Mesothelial cell of epicardium (in vitro differentiated cells): ENCODE data around the gene TUBGCP2. TPM values are rescaled to one million over a fixed set of nuclear protein-coding genes. Genes with fewer than 3 reads are reported as not detected.

Experiments
- DNase-seq, 2 experiments: peaks; one replicate each; pipeline ENCODE4 v3.0.0; 2021; ENCODE audit warnings: low spot score in 2 of 2; ENCODE audit not compliant: unreplicated experiment in 2 of 2
- H3K27ac Mint-ChIP-seq: 2 replicates; pipeline ENCODE4 v1.8.0; 2021; ENCODE audit warnings: mixed read lengths
- H3K27me3 Mint-ChIP-seq: 2 replicates; pipeline ENCODE4 v1.8.0; 2021; ENCODE audit warnings: low read depth, mixed read lengths
- H3K36me3 Mint-ChIP-seq: 2 replicates; pipeline ENCODE4 v1.8.0; 2021; ENCODE audit warnings: mixed read lengths
- H3K4me1 Mint-ChIP-seq: 2 replicates; pipeline ENCODE4 v1.8.0; 2021; ENCODE audit warnings: mixed read lengths
- H3K4me3 Mint-ChIP-seq: 2 replicates; pipeline ENCODE4 v1.8.0; 2021; ENCODE audit warnings: mild to moderate bottlenecking, moderate library complexity, mixed read lengths
- H3K9me3 Mint-ChIP-seq: 2 replicates; pipeline ENCODE4 v1.8.0; 2021; ENCODE audit warnings: mixed read lengths
- total RNA-seq: library from RNA; stranded (reverse); gene quantifications from 3 replicates; pipeline ENCODE4 v1.2.1, GENCODE V29; 2021
- TF ChIP-seq, protein P1 (sequence below): fragments of 200-600 bp; sonication (generic); IDR thresholded peaks from one replicate; pipeline ENCODE4 v1.5.0; 2021; ENCODE audit warnings: antibody characterized with exemption; ENCODE audit not compliant: unreplicated experiment

TUBGCP2 gene
- total RNA-seq, 1 donor from 2014 or later: 69.6 TPM

DNA sequence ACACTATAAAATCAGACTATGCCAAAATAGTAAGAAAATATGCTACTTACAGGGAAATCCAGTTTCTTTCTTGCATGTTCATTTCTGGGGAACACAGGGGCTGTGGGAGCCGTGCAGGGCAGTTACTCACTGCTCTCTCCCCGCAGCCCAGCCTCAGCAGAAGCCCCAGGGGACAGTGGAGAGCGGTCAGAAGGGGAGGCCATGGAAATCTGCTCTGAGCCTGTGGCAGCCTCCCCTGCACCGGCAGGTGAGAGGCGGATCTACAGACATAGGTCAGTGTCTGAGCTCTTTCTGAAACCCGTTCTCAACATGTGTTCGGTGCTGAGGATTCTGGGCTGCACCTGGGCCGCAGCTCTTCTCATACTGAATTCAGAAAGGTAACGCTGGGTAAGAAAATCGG, 2.9 kb upstream of the TUBGCP2 start:
- H3K4me1 Mint-ChIP-seq: peaks cover 11% of the 10 kb centered on the region
- H3K27ac Mint-ChIP-seq: no peak overlapping the region
- H3K9me3 Mint-ChIP-seq: no peaks in the 10 kb centered on the region
- H3K36me3 Mint-ChIP-seq: peaks cover 5% of the 10 kb centered on the region
- no peaks in the 10 kb centered on the region for H3K27me3 Mint-ChIP-seq
- TF ChIP-seq, protein P1, sequence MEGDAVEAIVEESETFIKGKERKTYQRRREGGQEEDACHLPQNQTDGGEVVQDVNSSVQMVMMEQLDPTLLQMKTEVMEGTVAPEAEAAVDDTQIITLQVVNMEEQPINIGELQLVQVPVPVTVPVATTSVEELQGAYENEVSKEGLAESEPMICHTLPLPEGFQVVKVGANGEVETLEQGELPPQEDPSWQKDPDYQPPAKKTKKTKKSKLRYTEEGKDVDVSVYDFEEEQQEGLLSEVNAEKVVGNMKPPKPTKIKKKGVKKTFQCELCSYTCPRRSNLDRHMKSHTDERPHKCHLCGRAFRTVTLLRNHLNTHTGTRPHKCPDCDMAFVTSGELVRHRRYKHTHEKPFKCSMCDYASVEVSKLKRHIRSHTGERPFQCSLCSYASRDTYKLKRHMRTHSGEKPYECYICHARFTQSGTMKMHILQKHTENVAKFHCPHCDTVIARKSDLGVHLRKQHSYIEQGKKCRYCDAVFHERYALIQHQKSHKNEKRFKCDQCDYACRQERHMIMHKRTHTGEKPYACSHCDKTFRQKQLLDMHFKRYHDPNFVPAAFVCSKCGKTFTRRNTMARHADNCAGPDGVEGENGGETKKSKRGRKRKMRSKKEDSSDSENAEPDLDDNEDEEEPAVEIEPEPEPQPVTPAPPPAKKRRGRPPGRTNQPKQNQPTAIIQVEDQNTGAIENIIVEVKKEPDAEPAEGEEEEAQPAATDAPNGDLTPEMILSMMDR: no peak
- H3K4me3 Mint-ChIP-seq: no peak overlapping the region
- DNase-seq: no peak

DNA sequence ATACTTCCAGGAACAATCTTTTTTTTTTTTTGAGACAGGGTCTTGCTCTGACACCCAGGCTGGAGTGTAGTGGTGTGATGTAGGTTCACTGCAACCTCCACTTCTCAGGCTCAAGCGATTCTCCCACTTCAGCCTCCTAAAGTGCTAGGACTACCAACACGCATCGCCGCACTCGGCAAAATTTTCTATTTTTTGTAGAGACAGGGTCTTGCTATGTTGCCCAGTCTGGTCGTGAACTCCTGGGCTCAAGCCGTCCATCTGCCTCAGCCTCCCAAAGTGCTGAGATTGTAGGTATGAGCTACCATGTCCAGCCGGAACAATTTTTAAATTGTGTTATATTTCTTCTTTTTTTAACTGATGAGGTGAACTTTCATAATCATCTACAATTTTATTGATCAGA, 2.1 kb upstream of the TUBGCP2 start:
- Mint-ChIP-seq H3K27me3 (no peaks in the 10 kb centered on the region), H3K27ac (no peak overlapping the region), H3K4me1 (peaks cover 11% of the 10 kb centered on the region), H3K36me3 (peaks cover 5% of the 10 kb centered on the region), H3K9me3 (no peaks in the 10 kb centered on the region), H3K4me3 (peak overlapping the region; percentile 38)
- DNase-seq: no peak
- TF ChIP-seq, protein P1: no peak

DNA sequence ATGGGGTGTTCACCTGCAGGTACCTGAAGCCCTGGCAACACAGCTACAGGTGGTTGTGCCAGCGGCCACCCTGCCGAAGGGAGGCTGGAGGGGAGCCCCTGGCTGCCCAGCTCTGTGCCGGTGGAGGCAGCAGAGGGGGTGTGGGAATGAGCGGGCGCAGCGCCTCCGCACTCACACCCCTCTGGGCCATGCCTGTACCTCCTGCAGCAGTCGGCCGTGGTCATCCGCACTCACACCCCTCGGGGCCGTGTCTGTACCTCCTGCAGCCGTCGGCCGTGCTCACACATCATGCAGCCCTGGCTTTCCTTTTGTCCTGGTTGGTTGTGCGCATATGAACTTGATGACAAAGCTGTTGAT, 1.7 kb upstream of the TUBGCP2 start:
- H3K4me1 Mint-ChIP-seq: peaks cover 11% of the 10 kb centered on the region
- no peaks in the 10 kb centered on the region for H3K27me3 Mint-ChIP-seq
- peak overlapping the region; percentile 38 for H3K4me3 Mint-ChIP-seq
- TF ChIP-seq, protein P1: no peak
- peaks cover 5% of the 10 kb centered on the region for H3K36me3 Mint-ChIP-seq
- H3K27ac Mint-ChIP-seq: no peak overlapping the region
- H3K9me3 Mint-ChIP-seq: no peaks in the 10 kb centered on the region
- no peak for DNase-seq

DNA sequence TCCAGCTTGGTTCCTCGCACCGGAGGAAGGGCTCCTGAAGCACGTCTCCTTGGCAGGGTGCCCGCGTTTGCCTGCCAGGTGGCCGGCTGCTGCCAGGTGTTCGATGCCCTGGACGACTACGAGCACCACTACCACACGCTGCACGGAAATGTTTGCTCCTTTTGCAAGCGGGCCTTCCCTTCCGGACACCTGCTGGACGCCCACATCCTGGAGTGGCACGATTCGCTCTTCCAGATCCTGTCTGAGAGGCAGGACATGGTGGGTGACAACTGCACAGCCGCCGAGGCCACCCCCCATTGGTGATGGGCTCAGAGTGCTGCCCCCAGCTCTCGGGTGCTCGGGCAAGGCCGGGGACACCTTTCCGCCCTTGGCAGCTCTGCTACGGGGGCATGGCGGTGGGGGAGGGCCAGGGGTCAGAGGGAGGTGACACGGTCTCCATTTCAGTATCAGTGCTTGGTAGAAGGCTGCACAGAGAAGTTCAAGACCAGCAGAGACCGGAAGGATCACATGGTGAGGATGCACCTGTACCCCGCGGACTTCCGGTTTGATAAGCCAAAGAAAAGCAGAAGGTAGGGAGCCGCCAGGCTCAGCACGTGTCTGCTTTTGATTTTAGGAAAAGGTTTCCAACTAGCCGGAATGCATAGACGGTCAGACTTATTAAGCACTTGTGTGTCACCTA, 1.2 kb upstream of the TUBGCP2 start:
- peaks cover 5% of the 10 kb centered on the region for H3K36me3 Mint-ChIP-seq

DNA sequence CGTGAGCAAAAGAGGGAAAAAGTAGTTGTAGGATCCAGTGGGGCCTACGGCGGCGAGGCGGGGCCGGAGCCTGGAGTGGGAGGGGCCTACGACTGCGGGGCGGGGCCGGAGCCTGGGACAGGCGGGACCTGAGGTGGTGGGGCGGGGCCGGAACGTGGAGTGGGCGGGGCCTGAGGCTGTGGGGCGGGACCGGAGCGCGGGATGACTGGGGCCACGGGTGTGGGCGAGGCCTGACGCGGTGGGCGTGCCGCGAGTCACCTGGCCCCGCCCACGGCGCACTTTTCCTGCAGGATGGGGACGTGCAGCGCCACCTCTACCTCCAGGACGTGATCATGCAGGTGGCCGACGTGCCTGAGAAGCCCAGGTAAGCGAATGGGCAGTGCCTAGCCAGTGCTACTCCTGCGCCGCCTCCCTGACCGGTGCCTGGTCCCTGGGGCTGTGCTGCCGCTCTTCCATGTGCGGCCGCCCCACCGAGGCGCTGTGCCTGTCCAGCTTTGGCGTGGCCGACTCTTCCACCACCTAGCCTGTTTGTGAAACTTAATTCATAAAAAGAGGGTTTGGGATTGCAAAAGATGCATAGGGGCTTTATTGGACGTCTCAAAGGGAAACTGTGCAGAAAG, 538 bp upstream of the TUBGCP2 start:
- Mint-ChIP-seq H3K27me3 (no peaks in the 10 kb centered on the region), H3K36me3 (peaks cover 5% of the 10 kb centered on the region), H3K9me3 (no peaks in the 10 kb centered on the region), H3K4me1 (peaks cover 12% of the 10 kb centered on the region), H3K4me3 (peak overlapping the region; percentile 71), H3K27ac (peak overlapping the region; percentile 59)
- TF ChIP-seq, protein P1: no peak
- DNase-seq: peak; percentile 90 to 97

More for the DNA sequence above, 1.2 kb upstream of the TUBGCP2 start:
- TF ChIP-seq, protein P1: no peak
- no peaks in the 10 kb centered on the region for H3K9me3 Mint-ChIP-seq
- no peak for DNase-seq
- peak overlapping the region; percentile 71 for H3K4me3 Mint-ChIP-seq
- no peaks in the 10 kb centered on the region for H3K27me3 Mint-ChIP-seq
- peaks cover 12% of the 10 kb centered on the region for H3K4me1 Mint-ChIP-seq
- H3K27ac Mint-ChIP-seq: peak overlapping the region; percentile 30
